Anterior cingulate cortex (tissue), 58 donors: ENCODE data around the gene CHD9NB.
"Not testable (repeated sequence)": the region's sequence is repeated elsewhere in the genome, so short reads cannot be mapped to it uniquely, and the experiment has no call there.

Experiments used
- DNase-seq, 58 donors: peaks; one replicate each; lab custom pipeline; 2025; lab: John Stamatoyannopoulos, UW

The CHD9NB gene

DNA sequence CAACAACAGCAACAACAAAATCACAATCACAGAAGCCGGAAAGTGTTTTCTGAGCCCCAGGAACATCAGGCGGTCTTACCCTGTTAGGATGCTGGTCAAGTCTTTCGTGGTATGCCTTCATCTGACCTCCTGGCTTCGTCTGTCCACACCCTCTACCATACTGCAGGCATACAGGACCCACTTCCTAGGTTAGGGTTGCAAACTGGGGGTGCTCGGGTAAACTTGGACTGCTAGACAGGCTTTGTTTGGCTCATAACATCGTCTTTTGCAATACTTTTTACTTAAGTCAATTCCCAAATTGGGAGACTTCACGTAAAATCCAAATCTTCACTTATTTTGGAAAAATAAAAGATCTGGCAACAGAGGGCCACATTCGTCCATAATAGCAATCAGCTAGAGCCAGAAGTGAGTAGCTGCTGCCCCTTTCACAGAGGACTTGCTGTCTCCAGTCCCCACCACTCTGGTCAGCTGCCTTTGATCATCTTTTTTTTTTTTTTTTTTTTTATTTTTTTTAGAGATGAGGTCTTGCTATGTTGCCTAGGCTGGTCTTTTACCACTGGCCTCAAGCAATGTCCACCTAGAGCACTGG, 32.1 kb upstream of the CHD9NB start:
- DNase-seq, result no peak

DNA sequence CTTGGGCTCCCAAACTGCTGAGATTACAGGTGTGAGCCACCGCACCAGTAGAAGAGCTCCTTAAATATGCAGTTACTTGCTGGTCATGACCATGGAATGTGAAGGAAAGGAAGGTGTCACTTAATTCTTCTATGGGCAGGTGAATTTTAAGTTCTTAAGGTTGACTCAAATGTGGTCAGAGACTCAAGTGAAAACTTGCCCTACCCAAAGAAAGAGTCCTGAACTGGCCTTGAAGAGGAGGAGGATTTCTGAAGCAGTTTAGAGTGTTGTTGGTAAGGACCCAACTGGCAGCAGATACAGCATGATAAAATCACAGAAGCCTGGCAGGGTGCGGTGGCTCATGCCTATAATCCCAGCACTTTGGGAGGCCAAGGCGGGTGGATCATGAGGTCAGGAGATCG, 31.4 kb upstream of the CHD9NB start:
- no peak for DNase-seq

DNA sequence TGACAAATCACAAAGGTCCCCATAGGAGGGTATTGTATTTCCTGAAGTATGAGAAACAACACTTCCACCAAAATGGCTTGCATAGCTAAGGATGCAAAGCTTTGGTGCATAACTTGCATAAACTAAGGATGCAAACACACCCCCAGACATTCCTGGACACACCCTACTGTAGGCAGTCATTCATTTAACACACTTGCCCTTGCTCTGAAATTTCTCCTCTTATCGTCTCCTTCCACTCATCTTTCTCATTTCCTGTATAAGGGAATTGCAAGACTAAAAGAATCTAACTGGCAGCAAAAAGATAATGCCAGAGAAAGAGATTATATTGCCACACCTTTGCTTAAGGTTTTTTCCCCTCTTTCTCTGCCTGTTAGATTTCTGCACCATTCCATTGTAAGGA, 30.4 kb upstream of the CHD9NB start:
- DNase-seq, result no peak

DNA sequence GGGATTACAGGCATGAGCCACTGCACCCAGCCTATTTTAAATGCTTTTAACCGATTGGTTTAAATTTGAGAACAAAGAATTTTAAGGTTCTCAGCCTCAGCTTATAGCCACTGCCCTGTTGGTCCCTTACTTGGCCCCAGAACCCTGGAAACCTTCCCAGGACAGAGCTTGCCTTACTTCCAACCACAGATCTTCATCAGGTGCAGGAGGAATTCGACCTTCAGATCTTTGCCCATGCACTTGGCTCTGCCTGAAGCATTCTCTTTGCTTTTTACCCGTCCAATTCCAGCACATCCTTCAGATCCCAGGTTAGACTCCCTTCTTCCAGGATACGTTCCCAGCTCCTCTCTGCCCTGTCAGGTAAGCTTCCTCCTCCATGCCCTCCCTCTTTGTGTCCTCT, 29.8 kb upstream of the CHD9NB start:
- no peak for DNase-seq

DNA sequence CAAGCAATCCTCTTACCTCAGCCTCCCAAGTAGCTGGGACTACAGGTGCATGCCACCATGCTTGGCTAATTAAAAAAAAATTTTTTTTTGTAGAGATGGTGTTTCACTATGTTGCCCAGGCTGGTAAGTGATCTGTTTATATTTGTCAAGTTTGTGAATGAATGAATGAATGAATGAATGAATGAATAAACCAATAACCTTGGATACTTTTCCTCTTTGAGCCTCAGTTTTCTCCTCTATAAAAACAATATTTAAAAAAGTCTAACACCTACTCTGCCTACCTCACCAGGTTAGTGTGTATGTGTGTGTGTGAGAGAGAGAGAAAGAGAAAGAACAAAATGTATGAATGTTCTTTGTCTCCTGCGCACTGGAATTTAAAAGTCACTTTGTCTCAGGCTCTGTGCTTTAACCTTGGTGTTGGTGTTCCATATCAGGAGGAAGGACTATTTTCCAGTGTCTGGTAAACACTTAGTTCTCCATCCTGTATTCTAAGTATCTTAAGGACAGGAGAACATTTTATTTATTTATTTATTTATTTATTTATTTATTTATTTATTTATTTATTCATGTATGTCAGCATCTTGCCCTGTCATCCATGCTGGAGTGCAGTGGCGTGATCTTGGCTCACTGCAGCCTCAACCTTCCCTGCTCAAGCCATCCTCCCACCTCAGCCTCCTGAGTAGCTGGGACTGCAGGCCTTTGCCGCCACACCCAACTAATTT, 29.1 kb upstream of the CHD9NB start:
- DNase-seq, result no peak

DNA sequence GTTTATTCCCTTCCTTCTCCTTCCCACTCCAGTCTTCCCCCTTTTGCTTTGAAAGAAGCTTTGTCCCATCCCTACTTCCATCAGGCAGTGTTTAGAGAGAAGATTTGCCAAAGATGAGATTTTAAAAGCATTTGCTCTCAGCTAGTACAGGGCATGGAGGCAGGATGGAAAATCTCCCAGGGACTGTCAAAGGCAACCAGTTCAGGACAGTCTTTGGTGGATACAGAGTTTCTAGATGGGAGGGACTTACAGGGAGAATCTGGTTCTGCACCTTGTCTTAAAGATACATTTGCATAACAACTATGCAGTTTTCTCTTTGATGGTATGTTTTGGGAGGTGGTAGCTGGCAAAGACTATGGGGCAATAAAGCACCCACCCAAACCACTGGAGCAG, 28.3 kb upstream of the CHD9NB start:
- no peak for DNase-seq

DNA sequence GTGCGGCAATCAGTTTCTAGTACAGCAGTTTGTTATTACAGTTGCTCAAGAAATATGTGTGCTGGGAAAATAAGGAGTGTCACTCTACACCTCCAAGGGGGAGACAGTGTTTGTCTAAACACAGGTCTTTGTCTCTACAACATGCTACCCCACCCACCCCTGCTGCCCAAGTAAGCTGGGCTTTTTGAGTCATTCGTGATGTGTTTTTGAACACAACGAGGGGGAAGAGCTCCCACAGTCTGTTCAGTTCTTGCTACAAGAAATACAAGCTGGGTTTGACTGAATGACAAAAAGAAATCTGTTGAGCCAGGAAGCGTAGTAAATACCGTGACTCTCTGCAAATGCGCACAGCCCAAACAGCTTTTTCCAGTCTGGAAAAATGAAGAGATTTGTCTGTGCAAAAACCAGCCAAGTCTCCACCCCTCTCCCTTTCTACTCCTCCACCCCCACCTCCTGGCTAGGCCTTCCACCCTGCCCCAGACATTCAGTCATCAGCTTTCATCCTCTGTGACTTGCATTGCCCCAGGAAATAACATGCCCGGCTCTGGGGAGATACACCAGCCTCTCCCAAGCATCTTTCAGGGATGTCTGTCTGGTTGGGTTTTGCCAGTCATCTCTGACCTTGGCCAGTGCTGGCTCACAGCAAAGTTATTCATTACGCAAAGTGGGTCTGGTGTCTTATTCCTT, 27.8 kb upstream of the CHD9NB start:
- DNase-seq, result peak in 23 of 58 donors; percentile 7 to 65 (median 35)

DNA sequence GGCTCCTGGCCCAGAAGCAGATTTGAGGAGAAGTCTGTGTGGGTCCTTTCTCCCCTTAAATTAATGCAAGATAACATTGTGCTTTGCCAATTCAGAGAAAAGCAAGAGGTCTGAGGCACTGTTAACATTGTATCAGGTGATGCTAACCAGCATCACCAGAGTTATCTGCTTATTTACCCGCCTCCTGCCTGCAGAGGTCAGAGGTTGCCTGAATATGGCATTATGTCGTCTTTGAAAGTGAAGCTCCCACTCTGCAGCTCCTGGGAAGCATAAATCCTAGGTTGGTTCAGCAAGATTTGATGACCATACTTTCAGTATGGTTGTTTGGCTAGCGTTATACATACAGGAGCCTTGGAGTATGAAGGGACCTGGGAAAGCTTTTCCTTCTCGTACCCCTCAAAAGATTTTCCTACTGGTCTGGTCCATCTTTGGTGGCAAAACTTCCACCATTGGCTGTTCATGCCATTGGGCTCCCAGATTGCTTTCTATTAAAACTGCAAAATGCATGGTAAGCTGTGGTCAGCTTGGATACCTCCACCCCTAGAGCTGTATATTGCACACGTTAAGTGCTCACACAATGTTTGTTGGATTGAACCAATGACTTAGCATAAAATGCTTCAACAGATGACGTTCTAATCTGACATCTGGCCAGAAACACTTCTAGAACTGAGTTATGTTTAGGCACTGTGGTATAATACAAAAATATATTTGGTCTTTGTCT, 26.2 kb upstream of the CHD9NB start:
- no peak for DNase-seq

DNA sequence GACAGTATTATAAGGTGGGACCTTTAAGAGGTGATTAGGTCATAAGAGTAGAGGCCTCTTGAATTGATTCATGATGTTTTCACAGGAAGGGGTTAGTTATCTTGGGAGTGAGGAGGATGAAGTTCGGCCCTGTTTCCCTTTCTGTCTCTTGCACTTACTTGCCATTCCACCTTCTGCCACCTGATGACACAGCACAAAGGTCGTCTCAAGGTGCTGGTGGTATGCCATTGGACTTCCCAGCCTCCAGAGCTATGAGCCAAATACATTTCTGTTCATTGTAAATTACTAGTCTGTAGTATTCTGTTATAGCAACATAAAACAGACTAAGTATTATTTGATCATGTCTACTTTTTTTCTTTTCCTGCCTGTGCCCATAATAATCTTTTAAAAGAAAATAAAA, 25.6 kb upstream of the CHD9NB start:
- no peak for DNase-seq

DNA sequence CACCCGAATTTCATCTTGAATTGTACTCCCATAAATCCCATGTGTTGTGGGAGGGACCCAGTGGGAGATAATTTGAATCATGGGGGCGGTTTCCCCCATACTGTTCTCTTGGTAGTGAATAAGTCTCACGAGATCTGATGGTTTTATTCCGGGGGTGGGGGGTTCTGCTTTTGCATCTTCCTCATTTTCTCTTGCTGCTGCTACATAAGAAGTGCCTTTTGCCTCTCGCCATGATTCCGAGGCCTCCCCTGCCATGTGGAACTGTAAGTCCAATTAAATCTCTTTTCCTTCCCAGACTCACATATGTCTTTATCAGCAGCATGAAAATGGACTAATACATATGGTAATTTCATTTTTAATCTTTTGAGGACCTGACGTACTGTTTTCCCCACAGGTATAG, 22.8 kb upstream of the CHD9NB start:
- not testable (repeated sequence) for DNase-seq

DNA sequence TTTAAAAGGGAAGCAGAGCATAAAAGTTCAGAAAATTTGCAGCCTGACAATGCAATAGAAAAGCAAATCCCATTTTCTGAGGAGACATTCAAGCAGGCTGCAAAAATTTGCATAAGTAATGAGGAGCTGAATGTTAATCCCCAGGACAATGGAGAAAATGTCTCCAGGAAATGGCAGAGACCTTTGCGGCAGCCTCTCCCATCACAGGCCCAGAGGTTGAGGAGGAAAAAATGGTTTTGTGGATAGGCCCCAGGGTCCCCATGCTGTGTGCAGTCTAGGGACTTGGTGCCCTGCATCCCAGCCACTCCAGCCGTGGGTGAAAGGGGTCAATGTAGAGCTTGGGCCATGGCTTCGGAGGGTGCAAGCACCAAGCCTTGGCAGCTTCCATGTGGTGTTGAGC, 21.6 kb upstream of the CHD9NB start:
- not testable (repeated sequence) for DNase-seq

DNA sequence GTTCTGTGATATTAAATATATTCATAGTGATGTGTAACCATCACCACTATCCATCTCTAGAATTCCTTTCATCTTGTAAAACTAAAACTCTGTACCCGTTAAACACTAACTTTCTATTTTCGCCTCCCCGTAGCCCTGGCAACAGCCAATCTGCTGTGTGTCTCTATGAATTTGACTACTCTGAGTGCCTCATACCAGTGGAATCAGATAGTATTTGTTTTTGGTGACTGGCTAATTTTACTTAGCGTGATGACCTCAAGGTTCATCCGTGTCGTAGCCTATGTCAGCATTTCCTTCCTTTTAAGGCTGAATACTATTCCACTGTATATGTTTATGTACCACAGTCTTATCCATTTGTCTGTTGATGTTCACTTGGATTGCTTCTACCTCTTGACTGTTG, 20.3 kb upstream of the CHD9NB start:
- DNase-seq, result peak in 4 of 58 donors; percentile 8 to 18 (median 16)

DNA sequence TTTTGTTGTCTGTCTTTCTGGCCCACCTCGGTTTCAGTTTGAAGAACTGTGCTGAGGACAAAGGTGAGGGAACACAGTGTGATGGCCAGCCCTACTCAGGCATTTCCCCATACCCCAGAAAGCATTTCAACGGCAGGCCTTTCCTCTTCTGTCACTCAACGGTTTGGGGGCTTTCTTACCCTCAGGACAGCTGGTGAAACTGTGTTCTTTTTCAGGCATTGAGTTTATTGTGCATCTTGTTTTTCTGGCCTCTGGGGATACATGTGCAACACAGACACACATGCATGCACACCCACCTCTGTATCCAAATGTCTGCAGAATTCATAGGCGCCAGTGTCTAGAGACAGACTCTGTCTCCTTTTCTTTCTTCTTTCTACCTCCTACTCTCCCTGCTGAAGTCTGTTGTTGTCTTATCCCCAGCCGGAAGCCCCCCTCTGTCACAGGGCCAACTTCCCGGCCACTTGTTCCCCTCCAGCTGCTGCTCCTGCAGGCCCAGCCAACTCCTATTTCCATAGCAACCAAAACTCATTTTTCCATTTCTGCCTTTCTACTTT, 19.1 kb upstream of the CHD9NB start:
- peak in 47 of 58 donors; percentile 5 to 81 (median 42) for DNase-seq

DNA sequence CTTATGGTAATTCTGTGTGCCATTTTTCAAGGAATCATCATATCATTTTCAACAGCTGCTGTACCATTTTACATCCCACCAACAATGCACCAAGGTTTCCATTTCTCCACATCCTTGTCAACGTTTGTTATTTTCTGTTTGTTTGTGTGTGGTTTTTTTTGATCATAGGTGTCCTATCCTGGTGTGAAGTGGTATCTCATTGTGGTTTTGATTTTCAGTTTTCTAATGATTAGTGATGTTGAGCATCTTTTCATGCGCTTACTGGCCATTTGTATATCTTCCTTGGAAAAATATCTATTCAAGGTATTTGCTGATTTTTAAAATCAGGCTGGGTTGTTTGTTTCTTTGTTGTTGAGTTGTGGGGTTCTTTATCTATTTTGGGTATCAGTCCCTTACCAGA, 17.1 kb upstream of the CHD9NB start:
- no peak for DNase-seq

DNA sequence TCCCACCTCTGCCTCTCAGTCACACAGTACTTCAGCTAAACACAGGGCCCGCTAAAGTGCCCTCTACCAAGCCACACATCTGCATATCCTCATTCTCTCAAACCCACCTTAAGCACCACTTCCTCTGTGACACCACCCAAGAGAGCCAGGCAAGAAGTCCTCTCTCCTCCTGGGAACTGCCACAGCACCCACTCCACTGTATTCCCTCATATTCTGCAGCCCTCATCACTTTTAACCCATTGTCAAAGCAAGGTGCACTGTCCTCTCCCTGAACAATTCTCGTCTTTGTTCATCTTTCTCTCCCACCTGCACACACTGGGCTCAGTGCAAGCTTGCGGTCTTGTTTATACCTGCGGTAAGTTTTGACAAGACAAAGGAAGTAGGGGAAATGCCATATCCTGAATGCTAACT, 15.7 kb upstream of the CHD9NB start:
- no peak for DNase-seq

DNA sequence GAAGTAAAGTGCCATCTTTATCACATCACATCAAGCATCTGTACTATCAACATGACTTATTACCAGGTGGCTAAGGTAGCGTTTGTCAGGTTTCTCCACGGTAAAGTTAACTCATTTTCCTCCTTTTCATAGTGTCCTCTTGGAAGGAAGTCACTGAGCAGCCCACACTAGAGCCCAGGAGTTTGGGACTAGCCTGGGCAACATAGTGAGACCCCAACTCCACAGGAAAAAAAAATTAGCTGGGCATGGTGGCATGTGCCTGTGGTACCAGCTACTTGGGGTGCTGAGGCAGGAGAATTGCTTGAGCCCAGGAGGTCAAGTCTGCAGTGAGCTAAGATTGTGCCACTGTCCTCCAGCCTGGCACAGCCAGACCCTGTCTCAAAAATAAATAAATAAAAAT, 15.0 kb upstream of the CHD9NB start:
- DNase-seq, result no peak

DNA sequence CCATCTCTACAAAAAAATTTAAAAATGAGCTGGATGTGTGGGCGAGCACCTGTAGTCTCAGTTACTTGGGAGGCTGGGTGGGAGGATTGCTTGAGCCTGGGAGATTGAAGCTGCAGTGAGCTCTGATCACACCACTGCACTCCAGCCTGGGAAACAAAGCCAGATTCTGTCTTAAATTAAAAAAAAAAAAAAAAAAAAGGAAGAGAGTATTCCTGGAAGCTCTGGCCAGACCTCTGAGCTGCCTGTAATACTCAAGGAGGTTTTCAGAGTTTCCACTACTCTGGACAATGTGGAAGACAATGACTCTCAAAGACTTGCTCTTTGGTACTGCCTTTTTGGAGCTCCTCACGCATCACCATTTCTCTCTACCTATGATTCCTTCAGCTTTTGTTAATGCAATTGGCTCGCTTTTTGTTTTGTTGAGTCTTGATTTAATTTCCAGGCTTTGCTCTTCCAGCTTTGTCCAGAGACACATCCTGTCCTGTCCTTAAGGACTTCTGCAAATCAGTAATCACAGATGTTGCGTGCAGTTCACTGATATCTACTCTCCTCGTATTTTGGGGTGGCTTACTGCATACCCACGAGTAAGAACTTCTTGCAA, 12.9 kb upstream of the CHD9NB start:
- DNase-seq, result peak in 1 of 58 donors; percentile 27

DNA sequence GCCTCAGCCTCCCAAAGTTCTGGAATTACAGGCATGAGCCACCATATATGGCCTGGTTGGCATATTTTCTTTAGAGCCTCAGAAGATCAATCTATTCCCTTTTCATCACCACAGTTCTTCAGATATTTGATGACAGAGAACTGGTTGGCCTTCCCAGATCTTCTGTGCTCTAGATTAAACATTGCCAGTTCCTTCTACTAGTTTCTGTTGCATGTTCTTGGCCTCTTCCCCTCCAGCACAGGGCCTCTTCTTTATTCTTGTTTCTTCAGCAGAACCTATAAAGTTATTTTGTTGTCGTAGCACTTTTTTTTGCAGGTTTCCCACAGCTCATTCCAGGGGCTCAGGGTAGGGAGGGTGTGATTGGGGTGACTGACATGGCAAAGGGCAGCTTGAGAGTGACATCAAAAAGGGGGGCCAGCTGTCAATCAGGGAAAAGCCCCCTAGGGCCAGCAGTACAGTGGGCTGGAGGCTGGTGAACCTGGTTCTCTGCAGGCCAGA, 11.4 kb upstream of the CHD9NB start:
- DNase-seq, result no peak

DNA sequence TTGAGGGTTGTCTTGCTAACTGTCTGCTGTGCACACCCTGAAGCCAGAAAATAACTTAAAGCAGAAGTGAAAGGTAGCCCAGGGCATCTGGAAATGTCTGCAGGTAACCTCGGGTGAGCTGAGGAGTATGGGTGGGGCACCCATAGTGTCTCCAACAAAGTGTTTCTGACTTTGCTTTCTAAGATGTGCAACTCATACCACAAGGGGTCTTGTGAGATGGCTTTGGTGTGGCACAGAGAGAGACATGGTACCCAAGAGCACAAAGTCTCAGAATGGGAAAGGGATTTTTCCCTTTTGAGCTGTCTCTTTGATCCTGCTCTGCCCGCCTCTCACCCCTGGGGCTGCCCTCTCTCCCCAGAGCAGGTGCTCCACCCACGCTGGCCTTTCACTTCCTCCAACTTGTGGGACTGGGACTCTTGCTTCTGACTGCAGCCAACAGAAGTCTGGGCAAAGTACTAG, 9.0 kb upstream of the CHD9NB start:
- peak in 7 of 58 donors; percentile 4 to 28 (median 10) for DNase-seq

DNA sequence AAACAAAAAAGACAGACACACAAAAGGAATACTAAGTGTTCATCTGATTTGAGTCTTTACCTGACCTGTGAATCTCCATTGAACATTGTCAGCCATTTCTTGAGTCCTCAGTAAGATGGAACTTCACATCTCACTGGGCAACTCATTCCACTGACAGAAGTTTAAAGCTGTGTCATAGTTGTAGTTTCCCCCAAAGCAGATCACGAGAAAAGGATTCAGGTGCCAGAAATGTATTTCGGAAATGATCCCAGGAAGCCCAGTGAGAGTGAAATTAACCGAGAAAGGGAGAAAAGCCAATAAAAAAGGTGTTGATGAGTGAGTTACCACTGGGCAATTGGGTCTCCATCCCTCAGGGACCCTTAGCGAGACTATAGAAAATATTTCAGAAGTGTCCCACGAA, 8.6 kb upstream of the CHD9NB start:
- DNase-seq, result no peak
